Activated CD8-positive, alpha-beta memory T cell treated with anti-CD3 and anti-CD28 coated beads for 48 hours (primary cell): ENCODE data around the gene PRPF40B.

Experiments
- DNase-seq, 3 experiments: peaks; one replicate each; pipeline ENCODE4 v3.0.0-alpha.2; 2020; ENCODE audit warnings: low read depth in 2 of 3, low spot score in 2 of 3

The PRPF40B gene

GRCh38 chr12:49635656-49636055 lies 12.3 kb downstream of the PRPF40B start:
- no peak for DNase-seq

GRCh38 chr12:49636574-49636973 lies 13.2 kb downstream of the PRPF40B start:
- DNase-seq = no peak

- peak in 1 of 3 experiments; percentile 29 for DNase-seq
These were observed 13.8 kb downstream of the PRPF40B start for GRCh38 chr12:49636979-49637755.

DNA sequence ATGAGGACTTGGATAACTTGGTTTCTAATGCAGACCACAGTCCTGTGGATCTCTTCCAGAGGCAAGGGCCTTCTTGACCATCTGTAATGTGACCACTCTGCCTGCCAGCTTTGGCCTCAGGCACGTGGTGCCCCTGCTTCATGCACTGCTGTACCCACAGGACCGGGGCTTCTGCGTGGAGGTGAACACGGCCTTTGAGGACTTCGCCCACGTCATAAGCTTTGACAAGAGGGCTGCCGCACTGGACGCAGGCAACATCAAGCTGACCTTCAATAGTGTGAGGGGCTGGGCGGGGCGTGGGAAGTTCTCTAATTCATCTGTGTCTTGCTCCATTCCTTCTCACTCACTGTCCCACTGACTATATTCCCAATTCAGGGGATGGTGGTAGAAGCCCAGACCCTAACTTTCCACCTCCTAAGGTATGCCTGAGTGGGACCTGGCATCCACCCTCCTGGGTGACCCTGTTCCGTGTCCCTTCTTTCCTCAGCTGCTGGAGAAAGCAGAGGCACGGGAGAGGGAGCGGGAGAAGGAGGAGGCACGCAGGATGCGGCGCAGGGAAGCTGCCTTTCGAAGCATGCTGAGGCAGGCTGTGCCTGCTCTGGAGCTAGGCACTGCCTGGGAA lies 18.5 kb downstream of the PRPF40B start:
- no peak for DNase-seq

GRCh38 chr12:49642370-49642802 lies 19.0 kb downstream of the PRPF40B start:
- no peak for DNase-seq

- no peak for DNase-seq
These were observed 19.8 kb downstream of the PRPF40B start for GRCh38 chr12:49643135-49643534.

DNA sequence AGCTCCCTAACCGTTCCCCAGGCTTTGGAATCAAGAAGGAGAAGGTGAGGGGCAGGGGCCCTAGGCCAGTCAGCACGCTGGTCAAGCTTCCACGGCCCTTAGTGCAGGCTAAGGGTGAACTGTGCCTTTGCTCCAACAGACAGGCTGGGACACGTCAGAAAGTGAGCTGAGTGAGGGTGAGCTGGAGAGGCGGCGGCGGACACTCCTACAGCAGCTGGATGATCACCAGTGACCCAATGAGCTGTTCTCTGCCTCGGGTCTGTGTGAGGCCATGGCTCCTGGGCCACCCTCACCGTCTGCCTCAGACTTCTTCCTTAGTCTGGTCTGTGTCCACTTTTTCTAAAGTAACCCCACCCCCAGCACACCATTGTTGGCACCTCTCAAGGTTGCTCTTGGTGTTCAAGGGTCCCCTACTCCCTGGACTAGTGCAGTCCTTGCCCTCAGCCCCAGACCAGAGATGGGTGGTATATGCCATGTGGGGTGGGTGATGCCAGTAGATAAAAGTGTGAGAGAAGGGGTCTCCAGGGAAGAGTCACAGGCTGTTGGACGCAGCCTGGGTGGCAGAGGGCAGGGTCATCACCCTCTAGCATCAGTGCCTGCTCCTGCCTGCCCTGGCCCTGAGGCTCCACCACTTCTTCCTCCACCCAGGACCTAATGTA lies 20.7 kb downstream of the PRPF40B start:
- no peak for DNase-seq

DNA sequence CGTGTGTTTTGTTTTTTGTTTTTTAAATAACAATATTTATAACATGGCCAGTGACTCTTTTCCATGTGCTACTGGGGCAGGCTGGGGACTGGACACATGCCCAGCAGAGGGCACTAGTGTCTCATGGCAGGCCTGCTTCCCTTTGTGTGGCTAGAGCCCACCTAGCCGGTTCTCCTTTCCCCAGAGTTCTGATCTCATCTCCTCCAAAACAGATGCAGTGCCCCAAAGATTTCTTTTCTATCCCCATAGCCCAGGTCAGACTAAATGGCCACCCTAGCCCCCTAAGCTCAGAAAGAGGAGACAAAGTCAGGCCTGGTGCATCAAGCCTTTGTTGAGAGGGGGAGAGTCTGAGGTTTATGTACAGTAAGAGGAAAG lies 21.2 kb downstream of the PRPF40B start:
- peak; percentile 46 to 58 (median 55) for DNase-seq

DNA sequence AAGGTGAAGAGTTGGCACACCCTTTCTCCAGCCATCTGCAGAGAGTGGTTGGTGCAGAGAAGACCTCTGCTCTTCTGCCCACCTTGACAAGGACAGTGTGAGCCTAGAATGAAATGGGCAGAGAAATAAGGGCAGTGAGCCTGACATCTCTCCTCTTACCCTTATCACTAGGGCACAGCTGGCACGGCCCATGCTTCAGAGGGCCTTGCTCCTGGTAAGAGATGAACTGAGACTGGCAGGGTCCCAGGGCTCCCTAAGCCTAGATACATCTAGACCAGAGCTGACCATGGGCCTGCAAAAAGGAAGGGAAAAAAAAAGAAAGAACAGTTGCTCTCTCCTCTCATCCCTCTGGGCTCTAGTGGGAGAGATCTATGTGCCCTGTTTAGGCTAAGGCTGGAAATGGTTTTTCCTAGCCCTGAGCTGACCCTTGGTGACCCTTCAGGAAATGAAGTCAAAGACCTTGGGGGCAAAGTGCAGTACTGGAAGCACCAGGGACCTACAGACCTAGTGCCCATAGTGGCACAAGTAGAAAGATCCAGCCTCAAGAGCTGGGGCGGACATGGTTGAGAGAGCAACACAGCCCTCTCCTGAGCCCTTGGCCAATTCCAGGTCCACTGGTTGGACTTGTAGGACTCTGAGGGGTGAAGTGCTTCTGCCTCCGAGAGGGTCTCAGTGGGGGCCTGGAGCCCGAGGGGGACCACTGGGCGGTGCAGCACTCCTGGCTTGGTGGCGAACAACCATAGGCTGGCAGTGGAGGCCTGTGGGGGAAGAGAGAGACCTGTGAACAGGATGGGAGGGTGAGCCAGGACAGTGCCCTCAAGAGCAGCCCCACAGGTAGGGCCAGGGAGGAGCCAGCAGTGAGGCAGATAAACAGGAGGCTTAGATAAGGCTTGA lies 22.0 kb downstream of the PRPF40B start:
- no peak for DNase-seq

- DNase-seq = no peak
These were observed 23.0 kb downstream of the PRPF40B start for GRCh38 chr12:49646331-49646830.

GRCh38 chr12:49646871-49647654 lies 23.7 kb downstream of the PRPF40B start:
- DNase-seq = no peak

- DNase-seq = no peak
These were observed 24.7 kb downstream of the PRPF40B start for GRCh38 chr12:49647827-49648711.

- DNase-seq = no peak
These were observed 25.3 kb downstream of the PRPF40B start for GRCh38 chr12:49648712-49649003.

DNA sequence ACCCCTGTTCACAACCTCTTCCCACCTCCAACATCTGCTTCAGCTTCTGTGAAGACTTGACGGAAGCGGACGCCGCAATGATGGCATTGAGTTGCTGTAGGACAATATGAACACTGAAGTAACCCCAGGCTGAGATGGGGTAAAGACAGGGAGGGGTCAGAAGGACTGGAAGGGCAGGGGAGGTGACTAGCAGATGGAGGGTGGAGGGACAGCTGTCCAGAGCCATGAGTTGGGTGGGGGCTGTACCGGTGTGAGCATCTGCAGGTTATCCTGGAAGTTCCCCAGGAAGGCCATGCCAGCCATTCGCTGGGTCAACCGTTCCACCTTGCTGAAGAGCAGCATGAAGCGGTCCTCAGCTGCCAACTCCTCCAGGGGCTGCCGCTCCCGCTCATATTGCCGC lies 26.1 kb downstream of the PRPF40B start:
- no peak for DNase-seq

- DNase-seq = no peak
These were observed 26.5 kb downstream of the PRPF40B start for GRCh38 chr12:49649892-49650291.

DNA sequence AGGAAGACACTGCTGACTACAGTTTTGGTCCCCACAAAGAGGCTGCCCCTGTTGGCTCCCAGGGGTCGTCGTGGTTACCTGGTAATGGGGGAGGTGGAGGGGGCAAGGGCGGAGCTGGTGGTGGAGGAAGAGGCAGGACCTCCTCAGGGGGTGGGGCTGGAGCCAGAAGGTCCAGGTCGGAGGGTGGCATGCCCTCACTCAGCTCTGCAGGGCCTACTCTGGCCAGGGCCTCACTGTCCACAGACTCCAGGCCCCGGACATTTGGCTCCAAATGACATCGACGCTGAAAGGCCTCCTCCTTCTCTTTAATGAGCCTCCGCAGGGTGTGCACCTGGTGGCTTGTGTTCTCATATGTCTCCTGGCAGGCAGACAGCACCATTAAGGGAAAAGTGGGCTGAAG lies 28.5 kb downstream of the PRPF40B start:
- no peak for DNase-seq

- DNase-seq = no peak
These were observed 29.7 kb downstream of the PRPF40B start for GRCh38 chr12:49652921-49653520.

GRCh38 chr12:49654715-49655114 lies 31.4 kb downstream of the PRPF40B start:
- no peak for DNase-seq

DNA sequence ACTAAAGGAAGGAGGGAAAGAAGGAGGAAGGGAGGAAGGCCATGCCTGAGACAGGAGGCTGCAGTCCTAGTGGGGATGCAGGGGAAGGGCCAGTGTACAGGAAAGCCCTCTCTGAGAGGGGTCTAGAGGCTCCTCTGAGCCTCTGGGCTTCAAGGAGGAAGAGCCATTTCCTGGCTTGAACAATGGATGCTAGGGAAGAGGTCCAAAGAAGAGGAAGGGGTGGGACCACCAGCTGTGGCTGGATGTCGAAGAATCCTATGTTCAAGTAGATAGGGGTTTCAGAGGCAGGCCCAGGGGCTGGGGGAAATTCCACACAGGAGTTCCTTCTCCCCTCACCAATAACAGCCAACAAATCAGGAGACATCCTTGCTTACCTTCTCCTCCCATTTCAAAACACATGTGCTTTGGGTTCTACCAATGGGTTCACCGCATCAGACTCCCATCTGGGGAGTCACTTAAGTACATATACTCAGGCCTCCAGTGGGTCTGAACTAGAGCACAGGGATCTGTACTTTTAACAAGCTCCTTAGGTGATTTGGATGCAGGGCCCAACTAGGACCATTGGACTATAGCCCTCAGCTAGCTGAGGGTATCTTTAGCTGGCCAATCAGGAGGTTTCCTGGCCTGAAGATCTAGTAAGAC lies 32.4 kb downstream of the PRPF40B start:
- no peak for DNase-seq
